ENCODE data around the gene MRTFB. TPM values are rescaled to one million over a fixed set of nuclear protein-coding genes. Genes with fewer than 3 reads are reported as not detected.

Gene MRTFB
- total and polyA plus RNA-seq, 2 donors (not counting 1 experiment from before 2014, with no cell fraction given): 8.8 to 9.8 TPM

- H3K4me3 ChIP-seq (replicated peaks in 1 of 4; ENCODE audit: control extremely low read depth in 1 of 4, insufficient read depth in 1 of 4, low read depth in 3 of 4, low read length in 4 of 4): no peak overlapping the region
- H3K9ac ChIP-seq (ENCODE audit: insufficient read depth, low read length): no peak overlapping the region
- no peak overlapping the region for H3K27ac ChIP-seq (ENCODE audit: insufficient read depth, low read length)
- no peaks in the 10 kb centered on the region for H4K20me1 ChIP-seq (ENCODE audit: control insufficient read depth, extremely low read depth, insufficient read depth, low read length)
- H3K36me3 ChIP-seq (ENCODE audit: control insufficient read depth, insufficient read depth, low read length): peaks cover 4% of the 10 kb centered on the region
- H3K79me2 ChIP-seq (ENCODE audit: control insufficient read depth, insufficient read depth, low read length): no peaks in the 10 kb centered on the region
- H3K27me3 ChIP-seq (ENCODE audit: control insufficient read depth, insufficient read depth, low read length): no peaks in the 10 kb centered on the region
- no peak for DNase-seq (ENCODE audit: low read depth in 2 of 2)
- TF ChIP-seq CTCF (conservative IDR thresholded peaks at IDR 0.05 in 1 of 2, IDR thresholded peaks at IDR 0.05 in 1 of 2; ENCODE audit: low read depth in 1 of 2, low read length in 2 of 2): no peak
- TF ChIP-seq EZH2 (IDR thresholded peaks at IDR 0.05; ENCODE audit: low read length, missing control alignments): no peak
- H3K4me1 ChIP-seq (ENCODE audit: control insufficient read depth, extremely low read depth, insufficient read depth, low read length): no peaks in the 10 kb centered on the region
- no peaks in the 10 kb centered on the region for H3K9me3 ChIP-seq (ENCODE audit: control insufficient read depth, insufficient read depth, low read depth, low read length)
- H2AFZ ChIP-seq (ENCODE audit: low read length): no peak overlapping the region
- H3K4me2 ChIP-seq (ENCODE audit: extremely low read depth, insufficient read depth, low read length): no peak overlapping the region
Measured at GRCh38 chr16:14263769-14264168, 192.7 kb downstream of the MRTFB start.

DNA sequence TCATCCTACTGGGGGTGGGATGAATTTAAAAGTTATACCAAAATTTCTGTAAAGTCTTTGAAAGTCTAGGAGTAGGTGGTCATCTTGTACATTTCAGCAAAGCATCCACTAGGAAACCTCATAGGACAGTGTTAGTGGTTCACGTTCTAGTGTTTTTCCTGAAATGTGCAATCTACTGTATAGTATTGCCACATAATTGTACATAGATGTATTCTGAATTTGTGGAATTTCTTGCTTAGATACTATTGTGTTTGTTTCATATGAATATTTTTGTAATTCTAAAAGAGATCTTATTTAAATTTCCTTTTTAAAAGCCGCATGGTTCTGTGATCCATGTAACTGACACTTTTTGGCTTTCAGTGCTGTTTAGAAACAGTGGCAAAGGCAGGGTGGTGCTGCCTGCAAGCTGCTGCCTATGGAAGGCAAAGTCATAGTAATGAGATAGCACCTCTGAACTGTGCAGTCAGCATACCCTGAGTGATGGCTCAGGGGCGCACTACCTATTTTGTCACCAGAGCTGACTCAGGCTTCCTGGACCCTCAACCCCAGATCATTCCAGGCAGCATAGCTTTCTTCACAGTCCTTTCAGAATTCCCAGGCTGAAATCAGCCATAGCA is 193.3 kb downstream of the MRTFB start:
- no peaks in the 10 kb centered on the region for H4K20me1 ChIP-seq (ENCODE audit: control insufficient read depth, extremely low read depth, insufficient read depth, low read length)
- no peak overlapping the region for H3K4me3 ChIP-seq (replicated peaks in 1 of 4; ENCODE audit: control extremely low read depth in 1 of 4, insufficient read depth in 1 of 4, low read depth in 3 of 4, low read length in 4 of 4)
- no peaks in the 10 kb centered on the region for H3K79me2 ChIP-seq (ENCODE audit: control insufficient read depth, insufficient read depth, low read length)
- H3K9ac ChIP-seq (ENCODE audit: insufficient read depth, low read length): no peak overlapping the region
- no peak overlapping the region for H2AFZ ChIP-seq (ENCODE audit: low read length)
- TF ChIP-seq EZH2 (IDR thresholded peaks at IDR 0.05; ENCODE audit: low read length, missing control alignments) (no peak), CTCF (conservative IDR thresholded peaks at IDR 0.05 in 1 of 2, IDR thresholded peaks at IDR 0.05 in 1 of 2; ENCODE audit: low read depth in 1 of 2, low read length in 2 of 2) (no peak)
- no peaks in the 10 kb centered on the region for H3K4me1 ChIP-seq (ENCODE audit: control insufficient read depth, extremely low read depth, insufficient read depth, low read length)
- no peak overlapping the region for H3K27ac ChIP-seq (ENCODE audit: insufficient read depth, low read length)
- no peaks in the 10 kb centered on the region for H3K27me3 ChIP-seq (ENCODE audit: control insufficient read depth, insufficient read depth, low read length)
- H3K4me2 ChIP-seq (ENCODE audit: extremely low read depth, insufficient read depth, low read length): no peak overlapping the region
- no peaks in the 10 kb centered on the region for H3K9me3 ChIP-seq (ENCODE audit: control insufficient read depth, insufficient read depth, low read depth, low read length)
- H3K36me3 ChIP-seq (ENCODE audit: control insufficient read depth, insufficient read depth, low read length): peaks cover 4% of the 10 kb centered on the region
- no peak for DNase-seq (ENCODE audit: low read depth in 2 of 2)

- Histone ChIP-seq H3K36me3 (ENCODE audit: control insufficient read depth, insufficient read depth, low read length) (peaks cover 2% of the 10 kb centered on the region), H4K20me1 (ENCODE audit: control insufficient read depth, extremely low read depth, insufficient read depth, low read length) (no peaks in the 10 kb centered on the region), H2AFZ (ENCODE audit: low read length) (no peak overlapping the region), H3K27me3 (ENCODE audit: control insufficient read depth, insufficient read depth, low read length) (no peaks in the 10 kb centered on the region), H3K27ac (ENCODE audit: insufficient read depth, low read length) (no peak overlapping the region), H3K9ac (ENCODE audit: insufficient read depth, low read length) (no peak overlapping the region), H3K79me2 (ENCODE audit: control insufficient read depth, insufficient read depth, low read length) (no peaks in the 10 kb centered on the region), H3K9me3 (ENCODE audit: control insufficient read depth, insufficient read depth, low read depth, low read length) (no peaks in the 10 kb centered on the region), H3K4me2 (ENCODE audit: extremely low read depth, insufficient read depth, low read length) (no peak overlapping the region), H3K4me1 (ENCODE audit: control insufficient read depth, extremely low read depth, insufficient read depth, low read length) (no peaks in the 10 kb centered on the region), H3K4me3 (replicated peaks in 1 of 4; ENCODE audit: control extremely low read depth in 1 of 4, insufficient read depth in 1 of 4, low read depth in 3 of 4, low read length in 4 of 4) (no peak overlapping the region)
- DNase-seq (ENCODE audit: low read depth in 2 of 2): no peak
- TF ChIP-seq CTCF (conservative IDR thresholded peaks at IDR 0.05 in 1 of 2, IDR thresholded peaks at IDR 0.05 in 1 of 2; ENCODE audit: low read depth in 1 of 2, low read length in 2 of 2) (no peak), EZH2 (IDR thresholded peaks at IDR 0.05; ENCODE audit: low read length, missing control alignments) (no peak)
Measured at GRCh38 chr16:14268073-14268472, 197.0 kb downstream of the MRTFB start.

Measured in fibroblast of lung (primary cell).